ENCODE data around the gene RPS6KB1.
"Not testable (repeated sequence)": the region's sequence is repeated elsewhere in the genome, so short reads cannot be mapped to it uniquely, and the experiment has no call there.

RPS6KB1 gene

GRCh38 chr17:59892924-59893675, at the start of gene RPS6KB1, which contains the start of gene TUBD1:
RPS6KB1 (plus strand) TSS chr17:59893121; CDS start chr17:59893185, 64 bp downstream.
TUBD1 (minus strand) TSS chr17:59892943; CDS start chr17:59891002, 1,941 bp downstream.
- DNase-seq (ENCODE audit: low read depth, low spot score): peak; percentile 97

GRCh38 chr17:59844884-59845594, 47.9 kb upstream of the RPS6KB1 start:
- DNase-seq (ENCODE audit: low read depth, low spot score): no peak

- DNase-seq (ENCODE audit: low read depth, low spot score): no peak
Measured at GRCh38 chr17:59845595-59846393, 47.1 kb upstream of the RPS6KB1 start.

- DNase-seq (ENCODE audit: low read depth, low spot score): no peak
Measured at GRCh38 chr17:59846394-59847165, 46.3 kb upstream of the RPS6KB1 start.

- DNase-seq (ENCODE audit: low read depth, low spot score): no peak
Measured at GRCh38 chr17:59848385-59848668, 44.6 kb upstream of the RPS6KB1 start.

GRCh38 chr17:59848778-59849177, 44.1 kb upstream of the RPS6KB1 start:
- no peak for DNase-seq (ENCODE audit: low read depth, low spot score)

GRCh38 chr17:59850311-59850710, 42.6 kb upstream of the RPS6KB1 start:
- DNase-seq (ENCODE audit: low read depth, low spot score): not testable (repeated sequence)

GRCh38 chr17:59851439-59852375, 41.2 kb upstream of the RPS6KB1 start:
- DNase-seq (ENCODE audit: low read depth, low spot score): no peak

GRCh38 chr17:59852847-59853167, 40.1 kb upstream of the RPS6KB1 start:
- DNase-seq (ENCODE audit: low read depth, low spot score): not testable (repeated sequence)

GRCh38 chr17:59853168-59853918, 39.6 kb upstream of the RPS6KB1 start:
- DNase-seq (ENCODE audit: low read depth, low spot score): peak; percentile 75

GRCh38 chr17:59853919-59854729, 38.8 kb upstream of the RPS6KB1 start:
- not testable (repeated sequence) for DNase-seq (ENCODE audit: low read depth, low spot score)

GRCh38 chr17:59856859-59857794, 35.8 kb upstream of the RPS6KB1 start:
- no peak for DNase-seq (ENCODE audit: low read depth, low spot score)

GRCh38 chr17:59858167-59858816, 34.6 kb upstream of the RPS6KB1 start:
- no peak for DNase-seq (ENCODE audit: low read depth, low spot score)

GRCh38 chr17:59858932-59859331, 34.0 kb upstream of the RPS6KB1 start:
- DNase-seq (ENCODE audit: low read depth, low spot score): no peak

GRCh38 chr17:59859444-59860025, 33.4 kb upstream of the RPS6KB1 start:
- no peak for DNase-seq (ENCODE audit: low read depth, low spot score)

GRCh38 chr17:59863616-59864015, 29.3 kb upstream of the RPS6KB1 start:
- DNase-seq (ENCODE audit: low read depth, low spot score): no peak

GRCh38 chr17:59869941-59870218, 23.0 kb upstream of the RPS6KB1 start:
- DNase-seq (ENCODE audit: low read depth, low spot score): no peak
